ENCODE results near the gene RARS2. TPM values are rescaled to one million over a fixed set of nuclear protein-coding genes. Genes with fewer than 3 reads are reported as not detected.

RARS2 gene
- total and polyA plus RNA-seq, 2 donors (not counting 3 experiments of a cell fraction or from before 2014, with no cell fraction given) = 7.4 to 33.7 TPM

GRCh38 chr6:87501809-87502572, 87.8 kb downstream of the RARS2 start:
- H4K20me1 ChIP-seq (replicated peaks; ENCODE audit: control insufficient read depth, extremely low read depth, insufficient read depth, low read length) = no peaks in the 10 kb centered on the region
- no peaks in the 10 kb centered on the region for H3K9me3 ChIP-seq (replicated peaks; ENCODE audit: control insufficient read depth, insufficient read depth, low read length)
- no peak overlapping the region for H3K9ac ChIP-seq (replicated peaks; ENCODE audit: extremely low read depth, insufficient read depth, low read length)
- no peak for TF ChIP-seq CTCF (IDR thresholded peaks at IDR 0.05; ENCODE audit: extremely low read depth in 1 of 2, insufficient read depth in 1 of 2, low read depth in 1 of 2, low read length in 2 of 2)
- TF ChIP-seq FOS (IDR thresholded peaks at IDR 0.05; ENCODE audit: borderline replicate concordance, insufficient read depth, low read length) = no peak
- TF ChIP-seq MYC (IDR thresholded peaks at IDR 0.05; ENCODE audit: low read depth, low read length) = no peak
- TF ChIP-seq MAX (IDR thresholded peaks at IDR 0.05; ENCODE audit: insufficient read depth, insufficient read length) = no peak
- TF ChIP-seq EZH2 (IDR thresholded peaks at IDR 0.05; ENCODE audit: borderline replicate concordance, low read depth, low read length, severe bottlenecking) = no peak
- TF ChIP-seq POLR2A (IDR thresholded peaks at IDR 0.05; ENCODE audit: low read depth, low read length) = no peak
- TF ChIP-seq GATA2 (IDR thresholded peaks at IDR 0.05; ENCODE audit: insufficient read depth, insufficient read length, low read depth, low read length) = no peak
- H3K79me2 ChIP-seq (ENCODE audit: control insufficient read depth, insufficient read depth, low read length) = no peaks in the 10 kb centered on the region
- peak; percentile 30 for DNase-seq (ENCODE audit: low read depth, low spot score)
- no peak overlapping the region for H2AFZ ChIP-seq (ENCODE audit: low read depth, low read length)
- FAIRE-seq = no peak
- BruUV-seq (replicated peaks) = no TSS peak
- no peak overlapping the region for H3K4me3 ChIP-seq (replicated peaks in 1 of 3; ENCODE audit: insufficient read depth in 1 of 3, low read depth in 1 of 3, low read length in 3 of 3)
- ChIA-PET CTCF (no interaction called here), POLR2A (no interaction called here)
- H3K27me3 ChIP-seq (ENCODE audit: control insufficient read depth in 2 of 2, insufficient read depth in 2 of 2, low read length in 2 of 2) = no peaks in the 10 kb centered on the region
- no peaks in the 10 kb centered on the region for H3K9me1 ChIP-seq (replicated peaks; ENCODE audit: control insufficient read depth, extremely low read depth, insufficient read depth, low read length)
- H3K4me1 ChIP-seq (ENCODE audit: control insufficient read depth, extremely low read depth, insufficient read depth, low read length) = no peaks in the 10 kb centered on the region
- dilution Hi-C loops (cut with MboI; ENCODE audit: extremely low pct_ligation_motif_present, low sequenced_read_pairs) = no loop called here
- no peak overlapping the region for H3K4me2 ChIP-seq (ENCODE audit: insufficient read depth, low read length)
- H3K27ac ChIP-seq (ENCODE audit: insufficient read depth, low read depth, low read length) = no peak overlapping the region
- H3K36me3 ChIP-seq (ENCODE audit: control insufficient read depth in 2 of 2, extremely low read depth in 1 of 2, insufficient read depth in 2 of 2, low read length in 2 of 2) = peaks cover 0 to 9% of the 10 kb centered on the region in 2 experiments
- intact Hi-C loops (cut with micrococcal nuclease) = no loop called here
